Measurements from ENCODE around the gene FBXL17. TPM values are rescaled to one million over a fixed set of nuclear protein-coding genes. Genes with fewer than 3 reads are reported as not detected.

FBXL17 gene
- polyA plus RNA-seq, 1 donor, result 19.8 TPM

GRCh38 chr5:107894361-107894760, 487.5 kb downstream of the FBXL17 start:
- DNase-seq, result no peak

GRCh38 chr5:107893642-107894041, 488.3 kb downstream of the FBXL17 start:
- no peak for DNase-seq

- DNase-seq, result no peak
Observed at GRCh38 chr5:107889387-107889786, 492.5 kb downstream of the FBXL17 start.

GRCh38 chr5:107888541-107888940, 493.4 kb downstream of the FBXL17 start:
- DNase-seq, result no peak

- no peak for DNase-seq
Observed at GRCh38 chr5:107887166-107887943, 494.5 kb downstream of the FBXL17 start.

GRCh38 chr5:107885601-107886000, 496.3 kb downstream of the FBXL17 start:
- DNase-seq, result no peak

- DNase-seq, result no peak
Observed at GRCh38 chr5:107884871-107885270, 497.0 kb downstream of the FBXL17 start.

GRCh38 chr5:107878661-107879060, 503.2 kb downstream of the FBXL17 start:
- DNase-seq, result peak; percentile 17

- DNase-seq, result no peak
Observed at GRCh38 chr5:107876906-107877305, 505.0 kb downstream of the FBXL17 start.

GRCh38 chr5:107876261-107876660, 505.6 kb downstream of the FBXL17 start:
- no peak for DNase-seq

- no peak for DNase-seq
Observed at GRCh38 chr5:107875833-107876232, 506.1 kb downstream of the FBXL17 start.

- no peak for DNase-seq
Observed at GRCh38 chr5:107874795-107875194, 507.1 kb downstream of the FBXL17 start.

GRCh38 chr5:107873877-107874276, 508.0 kb downstream of the FBXL17 start:
- DNase-seq, result no peak

- no peak for DNase-seq
Observed at GRCh38 chr5:107871023-107871422, 510.9 kb downstream of the FBXL17 start.

- no peak for DNase-seq
Observed at GRCh38 chr5:107869438-107870115, 512.3 kb downstream of the FBXL17 start.

- DNase-seq, result no peak
Observed at GRCh38 chr5:107868650-107869409, 513.1 kb downstream of the FBXL17 start.

- DNase-seq, result no peak
Observed at GRCh38 chr5:107867266-107867665, 514.6 kb downstream of the FBXL17 start.

GRCh38 chr5:107864793-107865192, 517.1 kb downstream of the FBXL17 start:
- DNase-seq, result peak; percentile 45

GRCh38 chr5:107863125-107863524, 518.8 kb downstream of the FBXL17 start:
- DNase-seq, result no peak

GRCh38 chr5:107861565-107861964, 520.3 kb downstream of the FBXL17 start:
- DNase-seq, result no peak

GRCh38 chr5:107860044-107860443, 521.9 kb downstream of the FBXL17 start:
- DNase-seq, result no peak

GRCh38 chr5:107858788-107859187, 523.1 kb downstream of the FBXL17 start:
- DNase-seq, result no peak

- no peak for DNase-seq
Observed at GRCh38 chr5:107858324-107858723, 523.6 kb downstream of the FBXL17 start.

Measured in hindlimb muscle (tissue), 1 donor.